NB4 (cell line): ENCODE measurements around the gene FABP1.

Source experiments
- MYC ChIP-seq: IDR thresholded peaks from 2 replicates; pipeline ENCODE4 v1.6.1; 2011; ENCODE audit warnings: low read depth, low read length
- POLR2A ChIP-seq: IDR thresholded peaks from 2 replicates; pipeline ENCODE4 v1.6.1; 2011; ENCODE audit warnings: mild to moderate bottlenecking; ENCODE audit not compliant: insufficient read length; ENCODE audit errors: extremely low read depth
- TF ChIP-seq, protein P1 (sequence below): IDR thresholded peaks from one replicate; pipeline ENCODE4 v1.5.1; 2012; ENCODE audit warnings: low read depth, low read length
- TF ChIP-seq, protein P2 (sequence below): IDR thresholded peaks from 2 replicates; pipeline ENCODE4 v1.6.1; 2011; ENCODE audit warnings: low read depth, low read length

DNA sequence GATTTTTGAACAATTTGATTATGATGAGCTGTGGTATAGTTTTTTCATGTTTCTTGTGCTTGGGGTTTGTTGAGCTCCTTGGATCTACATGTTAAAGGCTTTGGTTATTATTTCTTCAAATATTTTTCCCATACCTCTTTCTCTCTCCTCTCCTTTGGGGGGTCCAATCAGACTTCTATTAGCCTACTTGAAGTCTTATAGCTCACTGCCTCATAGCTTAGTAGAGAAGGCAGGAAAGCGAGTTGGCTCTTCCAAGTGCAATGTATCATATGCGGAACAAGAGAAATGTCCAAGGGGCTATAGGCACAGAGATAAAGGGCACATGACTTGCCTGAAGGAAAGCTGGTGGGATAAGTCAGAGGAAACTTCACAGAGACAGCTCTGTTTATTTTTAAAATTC is 14.1 kb upstream of the FABP1 start:
- TF ChIP-seq, protein P1, sequence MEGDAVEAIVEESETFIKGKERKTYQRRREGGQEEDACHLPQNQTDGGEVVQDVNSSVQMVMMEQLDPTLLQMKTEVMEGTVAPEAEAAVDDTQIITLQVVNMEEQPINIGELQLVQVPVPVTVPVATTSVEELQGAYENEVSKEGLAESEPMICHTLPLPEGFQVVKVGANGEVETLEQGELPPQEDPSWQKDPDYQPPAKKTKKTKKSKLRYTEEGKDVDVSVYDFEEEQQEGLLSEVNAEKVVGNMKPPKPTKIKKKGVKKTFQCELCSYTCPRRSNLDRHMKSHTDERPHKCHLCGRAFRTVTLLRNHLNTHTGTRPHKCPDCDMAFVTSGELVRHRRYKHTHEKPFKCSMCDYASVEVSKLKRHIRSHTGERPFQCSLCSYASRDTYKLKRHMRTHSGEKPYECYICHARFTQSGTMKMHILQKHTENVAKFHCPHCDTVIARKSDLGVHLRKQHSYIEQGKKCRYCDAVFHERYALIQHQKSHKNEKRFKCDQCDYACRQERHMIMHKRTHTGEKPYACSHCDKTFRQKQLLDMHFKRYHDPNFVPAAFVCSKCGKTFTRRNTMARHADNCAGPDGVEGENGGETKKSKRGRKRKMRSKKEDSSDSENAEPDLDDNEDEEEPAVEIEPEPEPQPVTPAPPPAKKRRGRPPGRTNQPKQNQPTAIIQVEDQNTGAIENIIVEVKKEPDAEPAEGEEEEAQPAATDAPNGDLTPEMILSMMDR, result no peak
- TF ChIP-seq POLR2A (no peak), MYC (no peak)
- TF ChIP-seq, protein P2, sequence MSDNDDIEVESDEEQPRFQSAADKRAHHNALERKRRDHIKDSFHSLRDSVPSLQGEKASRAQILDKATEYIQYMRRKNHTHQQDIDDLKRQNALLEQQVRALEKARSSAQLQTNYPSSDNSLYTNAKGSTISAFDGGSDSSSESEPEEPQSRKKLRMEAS, result no peak
